OCI-LY3 (cell line): ENCODE measurements around the gene BPIFB6.

ENCODE experiments used
- H2AFZ ChIP-seq: fragments of 200-600, 300-600 bp; shearing (Covaris generic); 2 replicates; pipeline ENCODE4 v1.6.0; 2014; ENCODE audit warnings: antibody characterized with exemption, low read depth, low read length
- H3K27ac ChIP-seq: fragments of 200-600, 300-600 bp; sonication (generic); 2 replicates; pipeline ENCODE4 v1.5.1; 2014; ENCODE audit warnings: mild to moderate bottlenecking, low read length, moderate library complexity, mixed read lengths
- H3K27me3 ChIP-seq: fragments of 200-600, 300-600 bp; sonication (generic); 2 replicates; pipeline ENCODE4 v1.6.1; 2014; ENCODE audit warnings: low read depth, low read length, mixed read lengths
- H3K36me3 ChIP-seq: fragments of 200-600, 300-600 bp; sonication (generic); replicated peaks from 2 replicates; pipeline ENCODE3; 2014; ENCODE audit warnings: low read depth, low read length, mixed read lengths
- H3K4me1 ChIP-seq: fragments of 300-600, 200-600 bp; sonication (generic); 2 replicates; pipeline ENCODE4 v1.6.1; 2014; ENCODE audit warnings: low read length, mixed read lengths
- H3K4me2 ChIP-seq: fragments of 200-600, 300-600 bp; sonication (generic); 2 replicates; pipeline ENCODE4 v1.6.1; 2014; ENCODE audit warnings: low read length, mixed read lengths
- H3K4me3 ChIP-seq: fragments of 300-600, 200-600 bp; sonication (generic); 2 replicates; pipeline ENCODE4 v1.5.1; 2014; ENCODE audit warnings: antibody characterized with exemption, mild to moderate bottlenecking, low read length, moderate library complexity
- H3K79me2 ChIP-seq: fragments of 300-600, 200-600 bp; shearing (Covaris generic); 2 replicates; pipeline ENCODE4 v1.6.1; 2014; ENCODE audit warnings: mild to moderate bottlenecking, low read length, mixed read lengths
- H3K9ac ChIP-seq: fragments of 300-600, 200-600 bp; shearing (Covaris generic); 2 replicates; pipeline ENCODE4 v1.6.0; 2014; ENCODE audit warnings: mild to moderate bottlenecking, low read length, moderate library complexity
- H3K9me3 ChIP-seq: fragments of 200-600, 300-600 bp; shearing (Covaris generic); 2 replicates; pipeline ENCODE4 v1.6.1; 2014; ENCODE audit warnings: low read length, mixed read lengths; ENCODE audit not compliant: insufficient read depth
- H4K20me1 ChIP-seq: fragments of 200-600, 300-600 bp; sonication (generic); 2 replicates; pipeline ENCODE4 v1.6.1; 2016; ENCODE audit warnings: low read length, mixed read lengths; ENCODE audit not compliant: insufficient read depth
- CTCF ChIP-seq: fragments of 200-600, 300-600 bp; sonication (generic); IDR thresholded peaks from 2 replicates; pipeline ENCODE4 v1.5.1; 2014; ENCODE audit warnings: antibody characterized with exemption, low read length, low read depth
- EZH2phosphoT487 ChIP-seq: fragments of 200-600 bp; shearing (Covaris generic); IDR thresholded peaks from 2 replicates; pipeline ENCODE4 v1.6.1; 2018; ENCODE audit warnings: antibody characterized with exemption, mixed run types, low read depth

The BPIFB6 gene

GRCh38 chr20:33092361-33092760 is 60.9 kb downstream of the BPIFB6 start:
- TF ChIP-seq CTCF (no peak), EZH2phosphoT487 (no peak)
- Histone ChIP-seq H3K27ac (no peak overlapping the region), H3K4me3 (no peak overlapping the region), H3K79me2 (no peaks in the 10 kb centered on the region), H3K4me2 (no peak overlapping the region), H3K27me3 (peaks cover 3% of the 10 kb centered on the region; the same call in 1 of the 2 replicates), H3K9me3 (no peaks in the 10 kb centered on the region), H3K4me1 (no peaks in the 10 kb centered on the region), H4K20me1 (no peaks in the 10 kb centered on the region), H2AFZ (no peak overlapping the region), H3K36me3 (no peaks in the 10 kb centered on the region), H3K9ac (no peak overlapping the region)

DNA sequence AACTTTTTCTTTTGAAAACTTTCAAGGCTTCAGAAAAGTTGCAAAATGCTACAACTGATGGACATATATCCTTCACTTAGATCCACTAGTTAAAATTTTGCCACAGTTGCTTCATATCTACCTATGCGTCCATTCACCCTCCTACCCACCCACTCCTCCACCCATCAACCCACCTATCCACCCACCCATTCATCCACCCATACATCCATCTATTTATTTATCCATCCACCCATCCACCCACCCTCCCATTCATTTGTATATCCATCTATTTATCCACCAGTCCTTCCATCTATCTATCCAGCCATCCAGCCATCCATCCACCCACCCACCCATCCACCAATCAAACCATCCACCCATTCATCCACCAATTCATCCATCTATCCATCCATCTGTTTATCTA is 61.6 kb downstream of the BPIFB6 start:
- Histone ChIP-seq H2AFZ (no peak overlapping the region), H3K4me3 (no peak overlapping the region), H3K4me2 (no peak overlapping the region), H3K4me1 (no peaks in the 10 kb centered on the region), H4K20me1 (no peaks in the 10 kb centered on the region), H3K27me3 (peaks cover 3% of the 10 kb centered on the region; the same call in 1 of the 2 replicates), H3K9ac (no peak overlapping the region), H3K79me2 (no peaks in the 10 kb centered on the region), H3K36me3 (no peaks in the 10 kb centered on the region), H3K9me3 (no peaks in the 10 kb centered on the region), H3K27ac (no peak overlapping the region)
- TF ChIP-seq CTCF (no peak), EZH2phosphoT487 (no peak)

DNA sequence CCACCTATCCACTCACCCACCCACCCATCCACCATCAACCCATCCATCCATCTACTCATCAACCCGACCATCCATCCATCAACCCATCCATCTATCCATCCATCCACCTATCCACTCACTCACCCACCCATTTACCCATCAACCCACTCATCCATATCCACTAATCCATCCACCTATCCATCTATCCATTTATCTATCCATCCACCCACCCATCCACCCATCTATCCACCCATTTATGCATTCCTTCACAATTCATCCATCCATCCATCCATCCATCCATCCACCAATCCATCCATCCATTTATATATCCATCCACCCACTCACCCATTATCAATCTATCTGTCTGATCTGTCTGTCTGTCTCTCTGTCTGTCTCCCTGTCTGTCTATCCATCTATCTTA is 62.1 kb downstream of the BPIFB6 start:
- Histone ChIP-seq H3K36me3 (no peaks in the 10 kb centered on the region), H3K4me1 (no peaks in the 10 kb centered on the region), H4K20me1 (no peaks in the 10 kb centered on the region), H3K79me2 (no peaks in the 10 kb centered on the region), H3K9ac (no peak overlapping the region), H3K9me3 (no peaks in the 10 kb centered on the region), H2AFZ (no peak overlapping the region), H3K27me3 (peaks cover 3% of the 10 kb centered on the region; the same call in 1 of the 2 replicates), H3K4me2 (no peak overlapping the region), H3K27ac (no peak overlapping the region), H3K4me3 (no peak overlapping the region)
- TF ChIP-seq EZH2phosphoT487 (no peak), CTCF (no peak)
